ENCODE data around the gene ZFP36.

DNA sequence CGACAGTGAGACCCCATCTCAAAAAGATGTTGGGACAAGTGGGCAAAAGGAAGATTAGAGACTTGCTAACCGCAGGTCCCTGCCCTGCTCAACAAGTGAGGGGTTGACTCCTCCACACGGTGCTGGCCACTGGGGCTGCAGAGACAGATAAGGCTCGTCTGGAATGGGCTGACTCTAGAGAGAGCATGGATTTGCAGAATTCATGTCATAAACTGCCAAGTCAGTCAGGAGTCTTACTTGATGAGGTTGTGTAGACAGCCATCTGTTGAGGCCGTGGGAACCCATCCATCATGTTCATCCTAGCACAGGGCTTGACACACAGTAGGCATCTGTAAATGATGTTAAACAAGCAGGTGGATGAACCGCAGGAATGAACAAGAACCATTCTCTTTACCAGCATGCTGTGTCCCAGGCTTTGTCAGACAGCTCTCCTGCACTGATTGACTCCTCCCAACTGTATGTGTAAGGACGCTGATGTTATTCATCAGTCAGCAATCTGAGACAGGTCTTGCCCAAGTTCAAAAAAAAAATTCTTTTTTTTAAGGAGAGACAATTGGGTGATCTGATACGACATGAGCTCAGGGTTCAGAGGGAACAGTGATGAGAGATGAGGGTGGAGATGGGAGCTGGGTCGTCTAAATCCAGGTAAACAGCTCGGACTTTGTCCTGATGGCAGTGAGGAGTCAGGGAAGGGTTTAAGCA lies 24.6 kb upstream of the ZFP36 start:
- TF ChIP-seq, protein P1, sequence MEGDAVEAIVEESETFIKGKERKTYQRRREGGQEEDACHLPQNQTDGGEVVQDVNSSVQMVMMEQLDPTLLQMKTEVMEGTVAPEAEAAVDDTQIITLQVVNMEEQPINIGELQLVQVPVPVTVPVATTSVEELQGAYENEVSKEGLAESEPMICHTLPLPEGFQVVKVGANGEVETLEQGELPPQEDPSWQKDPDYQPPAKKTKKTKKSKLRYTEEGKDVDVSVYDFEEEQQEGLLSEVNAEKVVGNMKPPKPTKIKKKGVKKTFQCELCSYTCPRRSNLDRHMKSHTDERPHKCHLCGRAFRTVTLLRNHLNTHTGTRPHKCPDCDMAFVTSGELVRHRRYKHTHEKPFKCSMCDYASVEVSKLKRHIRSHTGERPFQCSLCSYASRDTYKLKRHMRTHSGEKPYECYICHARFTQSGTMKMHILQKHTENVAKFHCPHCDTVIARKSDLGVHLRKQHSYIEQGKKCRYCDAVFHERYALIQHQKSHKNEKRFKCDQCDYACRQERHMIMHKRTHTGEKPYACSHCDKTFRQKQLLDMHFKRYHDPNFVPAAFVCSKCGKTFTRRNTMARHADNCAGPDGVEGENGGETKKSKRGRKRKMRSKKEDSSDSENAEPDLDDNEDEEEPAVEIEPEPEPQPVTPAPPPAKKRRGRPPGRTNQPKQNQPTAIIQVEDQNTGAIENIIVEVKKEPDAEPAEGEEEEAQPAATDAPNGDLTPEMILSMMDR (conservative IDR thresholded peaks at IDR 0.05): no peak
- TF ChIP-seq ZFX (IDR thresholded peaks at IDR 0.05): no peak

All from C4-2B (cell line).